ENCODE results near the gene ESYT2.

GRCh38 chr7:158821171-158822031, 7.9 kb downstream of the ESYT2 start:
- TF ChIP-seq RAD21 (IDR thresholded peaks at IDR 0.05) (no peak), CTCF (IDR thresholded peaks at IDR 0.05; ENCODE audit: low read depth, low read length, missing input control) (no peak), YY1 (IDR thresholded peaks at IDR 0.05) (no peak), MAX (IDR thresholded peaks at IDR 0.05) (no peak), GABPA (IDR thresholded peaks at IDR 0.05 in 1 of 2, conservative IDR thresholded peaks at IDR 0.05 in 1 of 2) (no peak), SP1 (IDR thresholded peaks at IDR 0.05) (no peak), FOXA1 (IDR thresholded peaks at IDR 0.05) (no peak)
